Left renal pelvis (tissue), 4 donors: ENCODE measurements around the gene NDUFB2. TPM values are rescaled to one million over a fixed set of nuclear protein-coding genes. Genes with fewer than 3 reads are reported as not detected.
"Not testable (repeated sequence)": the region's sequence is repeated elsewhere in the genome, so short reads cannot be mapped to it uniquely, and the experiment has no call there.

ENCODE experiments used
- DNase-seq, 4 donors: peaks; one replicate each; pipeline ENCODE4 v3.0.0-alpha.2; 2013; ENCODE audit warnings: low read depth in 4 of 4, low spot score in 3 of 4
- polyA plus RNA-seq, 4 donors: library from polyadenylated mRNA; unstranded; fragments of 120-200 nt; gene quantifications; one replicate each; pipeline ENCODE4 v1.2.1, GENCODE V29; 2013; ENCODE audit not compliant: insufficient read length in 4 of 4

Gene NDUFB2
- polyA plus RNA-seq, 4 donors, result 121 to 202 (median 164) TPM

- no peak for DNase-seq
These were observed 8.2 kb upstream of the NDUFB2 start for GRCh38 chr7:140688341-140688740.

GRCh38 chr7:140689199-140690152 lies 7.0 kb upstream of the NDUFB2 start:
- DNase-seq, result no peak

DNA sequence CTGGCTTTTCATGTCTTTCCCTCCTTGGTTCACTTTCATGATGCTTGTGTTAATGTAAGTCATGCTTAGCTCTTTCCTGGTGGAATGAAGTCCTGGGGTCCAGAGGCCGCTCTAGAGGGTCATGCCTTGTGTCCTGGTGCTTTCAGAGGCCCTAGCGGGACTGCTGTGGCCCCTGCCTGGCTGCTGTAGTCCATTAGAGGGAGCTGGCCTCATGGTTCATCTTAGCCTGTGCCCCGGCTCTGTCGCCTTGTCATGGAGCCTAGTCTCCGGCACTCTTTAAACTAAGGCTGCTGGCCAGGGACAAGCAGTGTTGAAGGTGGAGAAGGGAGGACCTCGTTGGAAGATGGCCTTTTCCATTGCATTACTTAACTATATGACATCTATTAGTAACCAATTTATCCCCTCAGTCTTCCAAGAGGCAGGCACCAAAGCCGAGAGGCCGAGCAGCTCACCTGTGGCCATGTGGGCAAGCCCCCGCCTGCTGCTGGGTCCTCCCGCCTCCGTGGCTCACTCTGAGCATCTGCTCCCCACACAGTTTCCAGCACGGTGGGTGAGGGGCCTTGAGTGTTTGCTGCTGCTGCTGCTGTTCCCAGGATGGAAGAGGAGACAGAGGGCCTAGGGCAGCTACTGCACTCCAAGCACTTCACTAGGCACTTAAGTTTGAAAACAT lies 5.0 kb upstream of the NDUFB2 start:
- no peak for DNase-seq

DNA sequence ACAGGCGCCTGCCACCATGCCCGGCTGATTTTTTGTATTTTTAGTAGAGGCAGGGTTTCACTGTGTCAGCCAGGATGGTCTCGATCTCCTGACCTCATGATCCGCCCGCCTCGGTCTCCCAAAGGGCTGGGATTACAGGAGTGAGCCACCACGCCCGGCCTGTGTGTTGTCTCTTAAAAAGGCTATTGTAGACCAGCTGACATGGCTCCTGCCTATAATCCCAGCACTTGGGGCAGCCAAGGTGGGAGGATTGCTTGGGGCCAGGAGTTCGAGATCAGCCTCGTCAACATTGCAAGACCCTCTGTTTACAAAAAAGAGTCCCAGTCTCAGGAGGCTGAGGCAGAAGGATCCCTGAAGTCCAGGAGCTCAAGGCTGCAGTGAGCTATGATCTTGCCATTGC lies 2.7 kb upstream of the NDUFB2 start:
- not testable (repeated sequence) for DNase-seq

GRCh38 chr7:140694592-140694991 lies 1.9 kb upstream of the NDUFB2 start:
- DNase-seq, result no peak

DNA sequence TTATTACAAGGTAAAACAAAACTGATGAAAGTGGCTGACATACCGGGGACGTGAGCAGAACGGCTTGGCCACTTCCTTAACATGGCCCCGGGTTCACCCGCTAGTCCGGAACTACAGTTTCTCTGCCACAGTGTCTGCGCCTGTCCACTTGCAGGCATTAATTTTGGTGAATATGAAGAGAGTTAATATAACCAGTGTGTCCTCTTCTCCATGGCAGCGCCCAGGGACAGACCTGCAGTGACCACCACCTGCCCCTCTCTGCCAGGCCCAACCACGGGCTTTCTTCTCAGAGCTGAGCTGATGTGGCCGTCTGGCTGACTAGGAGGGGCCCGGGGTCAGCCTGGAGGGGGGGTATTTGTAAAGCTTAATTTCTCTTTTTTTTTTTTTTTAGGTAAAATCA lies 1.1 kb upstream of the NDUFB2 start:
- DNase-seq, result no peak

- DNase-seq, result peak in 2 of 4 donors; percentile 87 to 89
These were observed 356 bp upstream of the NDUFB2 start for GRCh38 chr7:140696024-140696679.

DNA sequence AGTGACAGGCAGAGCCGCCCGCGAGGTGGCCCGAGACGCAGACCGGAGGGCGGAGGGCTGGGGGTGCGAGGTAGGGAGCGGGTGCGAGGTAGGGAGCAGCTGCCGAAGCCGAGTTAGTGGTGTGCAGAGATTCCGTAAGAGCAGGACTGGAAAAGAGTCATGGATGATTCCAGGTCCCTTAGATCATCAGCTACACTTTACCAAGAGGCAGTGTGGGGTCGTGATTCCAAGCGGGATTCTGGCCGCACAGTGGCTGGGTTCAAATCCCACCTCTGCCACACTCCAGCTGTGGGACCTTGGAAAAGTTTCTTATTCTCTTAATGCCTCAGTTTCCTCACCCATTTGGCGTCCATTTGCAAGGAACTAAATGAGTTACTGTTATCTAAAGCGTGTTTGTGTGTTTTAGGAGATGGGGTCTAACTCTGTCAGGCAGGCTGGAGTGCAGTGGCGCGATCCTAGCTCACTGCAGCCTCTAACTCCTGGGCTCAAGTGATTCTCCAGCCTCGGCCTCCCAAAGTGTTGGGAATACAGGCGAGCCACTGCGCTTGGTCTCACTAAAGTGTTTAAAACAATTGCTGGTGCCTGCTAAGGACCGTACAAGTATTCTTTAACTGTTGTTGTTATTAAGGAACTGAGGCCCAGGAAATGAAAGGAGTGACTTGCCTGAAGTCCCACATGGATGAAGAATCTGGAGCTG lies 1.1 kb downstream of the NDUFB2 start:
- no peak for DNase-seq

DNA sequence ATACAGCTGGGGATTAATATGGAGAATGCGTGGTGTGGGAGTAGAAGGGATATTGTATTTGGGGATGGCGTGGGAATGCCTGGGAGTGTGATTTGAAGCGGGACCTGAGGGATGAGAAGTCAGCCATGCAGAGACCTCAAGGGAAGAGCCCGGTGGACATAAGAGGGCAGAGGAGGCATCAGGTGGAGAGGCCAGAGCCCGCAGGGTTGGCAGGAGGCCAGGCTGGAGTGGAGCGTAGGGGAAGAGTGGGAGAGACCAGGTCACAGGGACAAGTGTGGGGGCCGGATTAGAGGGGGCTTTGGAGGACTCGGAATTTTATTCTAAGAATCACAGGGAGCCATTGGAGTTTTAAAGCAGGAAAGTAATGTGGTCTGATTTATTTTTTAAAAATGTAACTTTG lies 2.0 kb downstream of the NDUFB2 start:
- no peak for DNase-seq

- DNase-seq, result no peak
These were observed 6.3 kb downstream of the NDUFB2 start for GRCh38 chr7:140702774-140703173.

DNA sequence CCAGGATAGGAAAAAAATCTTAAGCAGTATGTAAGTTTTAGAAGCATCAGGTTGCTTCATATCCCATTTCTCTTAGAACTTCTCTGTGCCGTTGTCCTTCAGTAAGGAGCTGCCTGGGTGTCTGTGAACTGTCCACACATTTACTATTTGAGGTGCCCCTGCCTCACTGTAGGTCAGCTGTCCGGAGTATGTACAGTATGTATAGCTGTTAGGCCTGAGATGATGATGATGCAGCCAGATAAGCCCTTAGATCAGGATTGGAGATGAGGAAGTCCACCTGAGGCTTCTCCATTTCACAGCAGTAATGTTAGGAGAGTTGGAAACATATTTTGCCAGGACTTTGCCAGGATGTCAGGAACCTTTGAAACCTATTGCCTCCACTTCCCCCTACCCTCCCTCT lies 7.7 kb downstream of the NDUFB2 start:
- DNase-seq, result no peak

GRCh38 chr7:140707132-140707531 lies 10.6 kb downstream of the NDUFB2 start:
- no peak for DNase-seq

DNA sequence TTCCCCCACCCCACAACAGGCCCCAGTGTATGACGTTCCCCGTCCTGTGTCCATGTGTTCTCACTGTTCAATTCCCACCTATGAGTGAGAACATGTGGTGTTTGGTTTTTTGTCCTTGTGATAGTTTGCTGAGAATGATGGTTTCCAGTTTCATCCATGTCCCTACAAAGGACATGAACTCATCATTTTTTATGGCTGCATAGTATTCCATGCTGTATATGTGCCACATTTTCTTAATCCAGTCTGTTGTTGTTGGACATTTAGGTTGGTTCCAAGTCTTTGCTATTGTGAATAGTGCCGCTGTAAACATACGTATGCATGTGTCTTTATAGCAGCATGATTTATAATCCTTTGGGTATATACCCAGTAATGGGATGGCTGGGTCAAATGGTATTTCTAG lies 12.3 kb downstream of the NDUFB2 start:
- not testable (repeated sequence) for DNase-seq

DNA sequence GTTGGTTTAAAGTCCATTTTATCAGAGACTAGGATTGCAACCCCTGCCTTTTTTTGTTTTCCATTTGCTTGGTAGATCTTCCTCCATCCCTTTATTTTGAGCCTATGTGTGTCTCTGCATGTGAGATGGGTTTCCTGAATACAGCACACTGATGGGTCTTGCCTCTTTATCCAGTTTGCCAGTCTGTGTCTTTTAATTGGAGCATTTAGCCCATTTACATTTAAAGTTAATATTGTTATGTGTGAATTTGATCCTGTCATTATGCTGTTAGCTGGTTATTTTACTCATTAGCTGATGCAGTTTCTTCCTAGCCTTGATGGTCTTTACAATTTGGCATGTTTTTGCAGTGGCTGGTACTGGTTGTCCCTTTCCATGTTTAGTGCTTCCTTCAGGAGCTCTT lies 15.9 kb downstream of the NDUFB2 start:
- DNase-seq, result not testable (repeated sequence)

- no peak for DNase-seq
These were observed 18.0 kb downstream of the NDUFB2 start for GRCh38 chr7:140714331-140715040.

- no peak for DNase-seq
These were observed 23.2 kb downstream of the NDUFB2 start for GRCh38 chr7:140719721-140720120.

- DNase-seq, result peak in 1 of 4 donors; percentile 12
These were observed 25.7 kb downstream of the NDUFB2 start for GRCh38 chr7:140722254-140722653.

DNA sequence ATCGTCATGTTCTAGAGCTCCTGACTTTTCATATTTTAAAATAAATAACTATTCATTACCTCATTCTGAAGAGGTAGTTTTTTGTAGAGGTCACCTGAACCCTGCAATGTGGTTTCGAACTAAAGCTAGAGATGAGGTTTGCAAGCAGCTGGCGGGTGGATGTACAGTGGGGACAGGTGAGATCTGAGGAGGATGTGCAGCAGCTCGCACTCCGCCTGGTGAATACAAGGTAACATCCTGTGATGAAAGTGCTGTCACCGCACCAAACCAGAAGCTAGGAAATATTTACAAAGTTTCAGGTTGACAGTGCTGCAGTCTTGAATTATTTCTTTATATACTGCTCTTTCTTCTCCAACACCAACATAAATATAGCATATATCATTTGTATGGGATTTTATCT lies 26.5 kb downstream of the NDUFB2 start:
- DNase-seq, result no peak

- no peak for DNase-seq
These were observed 27.1 kb downstream of the NDUFB2 start for GRCh38 chr7:140723574-140723973.

GRCh38 chr7:140724706-140725105 lies 28.2 kb downstream of the NDUFB2 start:
- no peak for DNase-seq
